Upper lobe of left lung (tissue), 6 donors: Measurements from ENCODE around the gene STARD8. TPM values are rescaled to one million over a fixed set of nuclear protein-coding genes. Genes with fewer than 3 reads are reported as not detected.

Experiments used
- ATAC-seq, 2 donors: fragments of 200-7000 bp; cut with Tn5 transposase; one replicate each; pipeline ENCODE4 v1.9.1; 2022; ENCODE audit warnings: mild to moderate bottlenecking in 2 of 2, moderate library complexity in 2 of 2; ENCODE audit not compliant: low FRiP score in 2 of 2
- DNase-seq, 2 donors: peaks; one replicate each; pipeline ENCODE4 v3.0.0-alpha.2; 2019 to 2020
- H3K27ac ChIP-seq, 4 donors: fragments of 200-600 bp; sonication (generic); one replicate each; pipeline ENCODE4 v1.5.1; 2016 to 2019
- H3K27me3 ChIP-seq, 4 donors: fragments of 200-600 bp; sonication (generic); one replicate each; pipeline ENCODE4 v1.5.1; 2017 to 2019
- H3K36me3 ChIP-seq, 4 donors: fragments of 200-600 bp; sonication (generic); one replicate each; pipeline ENCODE4 v1.5.1; 2016 to 2019
- H3K4me1 ChIP-seq, 4 donors: fragments of 200-600 bp; sonication (generic); one replicate each; pipeline ENCODE4 v1.5.1; 2018 to 2019
- H3K4me3 ChIP-seq, 4 donors: fragments of 200-600 bp; sonication (generic); one replicate each; pipeline ENCODE4 v1.5.1; 2017 to 2019; ENCODE audit warnings: mild to moderate bottlenecking in 2 of 4, moderate library complexity in 1 of 4
- H3K9me3 ChIP-seq, 4 donors: fragments of 200-600 bp; sonication (generic); one replicate each; pipeline ENCODE4 v1.5.1; 2018 to 2019
- EP300 ChIP-seq, 4 donors: sonication (generic); formaldehyde crosslinking; IDR thresholded peaks; one replicate each; pipeline ENCODE4 v1.5.1; 2017; ENCODE audit warnings: antibody characterized with exemption in 4 of 4, control low read depth in 2 of 4
- POLR2A ChIP-seq, 4 donors: fragments of 450-650 bp; IDR thresholded peaks; one replicate each; pipeline ENCODE4 v1.5.1; 2016 to 2017; ENCODE audit warnings: antibody characterized with exemption in 4 of 4, mild to moderate bottlenecking in 2 of 4
- POLR2AphosphoS5 ChIP-seq, 2 donors: sonication (generic); formaldehyde crosslinking; IDR thresholded peaks; one replicate each; pipeline ENCODE4 v1.5.1; 2017; ENCODE audit warnings: antibody characterized with exemption in 2 of 2
- WGBS, 2 donors: methylation state at CpG; one replicate each; pipeline ENCODE4 v1.1.5; 2017 to 2018; 5-methylcytosine and 5-hydroxymethylcytosine counted together
- total RNA-seq, 6 donors: library from RNA; depleted of rRNA in 4 of 6; stranded (reverse); fragments of >200 nt in 4 of 6; gene quantifications; one replicate each; pipeline versions ENCODE4 v1.1.0 to v1.2.1, GENCODE V29; 2016 to 2021
- TF ChIP-seq, protein P1 (sequence below), 6 experiments: fragments of 450-650 bp in 4 of 6; fragments of 200-600 bp in 2 of 6; sonication (generic) in 2 of 6; IDR thresholded peaks; one replicate each; pipeline ENCODE4 v1.5.1; 2016 to 2019; ENCODE audit warnings: antibody characterized with exemption in 6 of 6
- donor health status: DM: no; HTN: no; CAD: no; lungs with moderate emphysema.
- donor health status: DM: no; HTN: yes; CAD: no; lungs with severe emphysema.

Gene STARD8
- total RNA-seq, 6 donors from 2014 or later = 13.9 to 43.1 (median 25.8) TPM

- no peaks in the 10 kb centered on the region for H3K27me3 ChIP-seq
- 74 to 79% methylated on average over 3 of the region's 3 CpGs for WGBS, 2 donors
- H3K4me3 ChIP-seq = no peak overlapping the region
- no peak for DNase-seq
- no peak overlapping the region for H3K27ac ChIP-seq
- H3K36me3 ChIP-seq = no peaks in the 10 kb centered on the region
- H3K4me1 ChIP-seq = peaks cover 0 to 18% (median 5%) of the 10 kb centered on the region in 4 donors
- no peak for ATAC-seq
- H3K9me3 ChIP-seq = no peaks in the 10 kb centered on the region
- TF ChIP-seq, protein P1, sequence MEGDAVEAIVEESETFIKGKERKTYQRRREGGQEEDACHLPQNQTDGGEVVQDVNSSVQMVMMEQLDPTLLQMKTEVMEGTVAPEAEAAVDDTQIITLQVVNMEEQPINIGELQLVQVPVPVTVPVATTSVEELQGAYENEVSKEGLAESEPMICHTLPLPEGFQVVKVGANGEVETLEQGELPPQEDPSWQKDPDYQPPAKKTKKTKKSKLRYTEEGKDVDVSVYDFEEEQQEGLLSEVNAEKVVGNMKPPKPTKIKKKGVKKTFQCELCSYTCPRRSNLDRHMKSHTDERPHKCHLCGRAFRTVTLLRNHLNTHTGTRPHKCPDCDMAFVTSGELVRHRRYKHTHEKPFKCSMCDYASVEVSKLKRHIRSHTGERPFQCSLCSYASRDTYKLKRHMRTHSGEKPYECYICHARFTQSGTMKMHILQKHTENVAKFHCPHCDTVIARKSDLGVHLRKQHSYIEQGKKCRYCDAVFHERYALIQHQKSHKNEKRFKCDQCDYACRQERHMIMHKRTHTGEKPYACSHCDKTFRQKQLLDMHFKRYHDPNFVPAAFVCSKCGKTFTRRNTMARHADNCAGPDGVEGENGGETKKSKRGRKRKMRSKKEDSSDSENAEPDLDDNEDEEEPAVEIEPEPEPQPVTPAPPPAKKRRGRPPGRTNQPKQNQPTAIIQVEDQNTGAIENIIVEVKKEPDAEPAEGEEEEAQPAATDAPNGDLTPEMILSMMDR (IDR thresholded peaks at IDR 0.05) = no peak
- TF ChIP-seq EP300 (IDR thresholded peaks at IDR 0.05) (no peak), POLR2A (IDR thresholded peaks at IDR 0.05) (no peak), POLR2AphosphoS5 (IDR thresholded peaks at IDR 0.05) (no peak)
Observed at GRCh38 chrX:68669871-68670270, 22.4 kb downstream of the STARD8 start.

GRCh38 chrX:68671221-68671620 lies 23.8 kb downstream of the STARD8 start:
- Histone ChIP-seq H3K4me1 (peaks cover 0 to 18% (median 5%) of the 10 kb centered on the region in 4 donors), H3K27me3 (no peaks in the 10 kb centered on the region), H3K27ac (peak overlapping the region in 2 of 4 donors; percentile 11 to 75), H3K4me3 (no peak overlapping the region), H3K9me3 (no peaks in the 10 kb centered on the region), H3K36me3 (no peaks in the 10 kb centered on the region)
- TF ChIP-seq POLR2AphosphoS5 (IDR thresholded peaks at IDR 0.05) = no peak
- TF ChIP-seq, protein P1 (IDR thresholded peaks at IDR 0.05) = no peak
- TF ChIP-seq POLR2A (IDR thresholded peaks at IDR 0.05) = no peak
- TF ChIP-seq EP300 (IDR thresholded peaks at IDR 0.05) = no peak
- DNase-seq (no peak), ATAC-seq (no peak)

DNA sequence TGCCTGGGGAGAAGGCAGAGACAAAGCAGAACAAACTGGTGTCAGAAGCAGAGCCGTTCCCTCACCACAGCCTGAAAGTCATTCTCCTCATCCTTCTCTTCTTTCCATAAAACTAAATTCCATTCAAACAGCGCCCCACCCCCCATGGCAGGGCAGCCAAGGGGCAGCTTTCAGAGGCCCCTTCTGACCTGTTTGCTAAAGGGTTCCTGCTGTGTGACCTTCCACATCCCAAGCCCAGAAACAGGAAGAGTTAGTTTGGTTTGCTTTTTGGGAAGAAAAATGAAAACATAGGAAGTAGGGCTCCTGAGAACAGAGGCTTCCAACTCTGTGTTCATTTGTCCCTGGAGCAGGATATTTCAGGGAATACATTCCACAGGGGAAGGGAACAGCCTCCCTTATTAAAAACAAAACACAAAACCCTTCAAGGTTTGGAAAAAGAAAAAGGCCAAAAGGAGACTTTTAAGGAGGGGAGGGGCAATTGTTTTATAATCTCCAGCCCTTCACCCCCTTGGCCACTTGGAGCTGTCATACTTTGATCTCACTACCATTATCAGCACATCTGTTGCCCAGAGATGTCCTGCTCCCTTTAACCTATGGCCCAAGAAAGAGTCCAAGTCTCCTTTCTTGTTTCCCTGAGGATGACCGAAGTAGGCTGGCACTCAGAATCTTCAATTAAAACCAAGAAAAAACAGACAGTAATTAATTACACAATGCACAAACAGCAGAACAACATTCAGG lies 25.3 kb downstream of the STARD8 start:
- no peaks in the 10 kb centered on the region for H3K27me3 ChIP-seq
- no peak for ATAC-seq
- peaks cover 0 to 18% (median 5%) of the 10 kb centered on the region in 4 donors for H3K4me1 ChIP-seq
- peak overlapping the region in 3 of 4 donors; percentile 24 to 75 (median 52) for H3K27ac ChIP-seq
- 48 to 51% methylated on average over 2 to 3 of the region's 3 CpGs for WGBS, 2 donors
- no peaks in the 10 kb centered on the region for H3K36me3 ChIP-seq
- DNase-seq = no peak
- H3K9me3 ChIP-seq = no peaks in the 10 kb centered on the region
- no peak for TF ChIP-seq POLR2A (IDR thresholded peaks at IDR 0.05)
- TF ChIP-seq POLR2AphosphoS5 (IDR thresholded peaks at IDR 0.05) = no peak
- no peak for TF ChIP-seq EP300 (IDR thresholded peaks at IDR 0.05)
- TF ChIP-seq, protein P1 (IDR thresholded peaks at IDR 0.05) = no peak
- H3K4me3 ChIP-seq = no peak overlapping the region

- TF ChIP-seq, protein P1 (IDR thresholded peaks at IDR 0.05) = no peak
- TF ChIP-seq POLR2A (IDR thresholded peaks at IDR 0.05) (no peak), POLR2AphosphoS5 (IDR thresholded peaks at IDR 0.05) (no peak), EP300 (IDR thresholded peaks at IDR 0.05) (no peak)
- DNase-seq = no peak
- WGBS, 2 donors = 80 to 83% methylated on average over 1 to 4 of the region's 4 CpGs
Observed at GRCh38 chrX:68675571-68675970, 28.1 kb downstream of the STARD8 start.

GRCh38 chrX:68676335-68676734 lies 28.9 kb downstream of the STARD8 start:
- no peak for TF ChIP-seq POLR2AphosphoS5 (IDR thresholded peaks at IDR 0.05)
- TF ChIP-seq, protein P1 (IDR thresholded peaks at IDR 0.05) = no peak
- TF ChIP-seq POLR2A (IDR thresholded peaks at IDR 0.05) = no peak
- TF ChIP-seq EP300 (IDR thresholded peaks at IDR 0.05) = no peak
- H3K27me3 ChIP-seq = no peaks in the 10 kb centered on the region
- no peak overlapping the region for H3K27ac ChIP-seq
- H3K4me3 ChIP-seq = no peak overlapping the region
- H3K9me3 ChIP-seq = no peaks in the 10 kb centered on the region
- DNase-seq (no peak), ATAC-seq (peak in 1 of 2 donors; percentile 48)
- WGBS, 2 donors = 49 to 57% methylated on average over 1 to 3 of the region's 3 CpGs
- no peaks in the 10 kb centered on the region for H3K36me3 ChIP-seq
- H3K4me1 ChIP-seq = peaks cover 0 to 15% (median 4%) of the 10 kb centered on the region in 4 donors

More at GRCh38 chrX:68675571-68675970, 28.1 kb downstream of the STARD8 start:
- no peaks in the 10 kb centered on the region for H3K27me3 ChIP-seq
- H3K4me3 ChIP-seq = no peak overlapping the region
- no peak for ATAC-seq
- H3K9me3 ChIP-seq = no peaks in the 10 kb centered on the region
- H3K27ac ChIP-seq = no peak overlapping the region
- H3K4me1 ChIP-seq = peaks cover 0 to 18% (median 5%) of the 10 kb centered on the region in 4 donors
- H3K36me3 ChIP-seq = no peaks in the 10 kb centered on the region
